HG02798 (cell line): ENCODE data around the gene METTL16.
"Not testable (repeated sequence)": the region's sequence is repeated elsewhere in the genome, so short reads cannot be mapped to it uniquely, and the experiment has no call there.

Experiments
- ATAC-seq: cut with Tn5 transposase; IDR thresholded peaks from one replicate; pipeline ENCODE4 v1.9.1; 2021; ENCODE audit warnings: mild to moderate bottlenecking; ENCODE audit not compliant: unreplicated experiment, poor library complexity

Gene METTL16

GRCh38 chr17:2453866-2454265, 57.8 kb downstream of the METTL16 start:
- no peak for ATAC-seq

GRCh38 chr17:2453325-2453724, 58.4 kb downstream of the METTL16 start:
- no peak for ATAC-seq

- no peak for ATAC-seq
Measured at GRCh38 chr17:2452216-2452750, 59.4 kb downstream of the METTL16 start.

GRCh38 chr17:2450016-2450650, 61.6 kb downstream of the METTL16 start:
- no peak for ATAC-seq

GRCh38 chr17:2449486-2449885, 62.2 kb downstream of the METTL16 start:
- ATAC-seq = no peak

- ATAC-seq = not testable (repeated sequence)
Measured at GRCh38 chr17:2447479-2447878, 64.2 kb downstream of the METTL16 start.

GRCh38 chr17:2445638-2446037, 66.0 kb downstream of the METTL16 start:
- ATAC-seq = no peak

GRCh38 chr17:2444382-2444781, 67.3 kb downstream of the METTL16 start:
- ATAC-seq = no peak

GRCh38 chr17:2442166-2442565, 69.5 kb downstream of the METTL16 start:
- no peak for ATAC-seq

GRCh38 chr17:2440930-2441329, 70.8 kb downstream of the METTL16 start:
- ATAC-seq = no peak

- not testable (repeated sequence) for ATAC-seq
Measured at GRCh38 chr17:2439997-2440396, 71.7 kb downstream of the METTL16 start.

GRCh38 chr17:2438823-2439222, 72.9 kb downstream of the METTL16 start:
- no peak for ATAC-seq

GRCh38 chr17:2436316-2436905, 75.3 kb downstream of the METTL16 start:
- ATAC-seq = no peak

- no peak for ATAC-seq
Measured at GRCh38 chr17:2435862-2436261, 75.8 kb downstream of the METTL16 start.

- no peak for ATAC-seq
Measured at GRCh38 chr17:2435181-2435741, 76.4 kb downstream of the METTL16 start.

- ATAC-seq = no peak
Measured at GRCh38 chr17:2433696-2434095, 78.0 kb downstream of the METTL16 start.

GRCh38 chr17:2427910-2428309, 83.8 kb downstream of the METTL16 start:
- no peak for ATAC-seq

- no peak for ATAC-seq
Measured at GRCh38 chr17:2427215-2427614, 84.5 kb downstream of the METTL16 start.

GRCh38 chr17:2423271-2423670, 88.4 kb downstream of the METTL16 start:
- no peak for ATAC-seq

- no peak for ATAC-seq
Measured at GRCh38 chr17:2421315-2422147, 90.2 kb downstream of the METTL16 start.

- no peak for ATAC-seq
Measured at GRCh38 chr17:2420176-2420575, 91.5 kb downstream of the METTL16 start.
